ENCODE data around the gene CHMP5. TPM values are rescaled to one million over a fixed set of nuclear protein-coding genes. Genes with fewer than 3 reads are reported as not detected.

Gene CHMP5
- total RNA-seq, 1 donor from 2014 or later: 43.3 TPM

DNA sequence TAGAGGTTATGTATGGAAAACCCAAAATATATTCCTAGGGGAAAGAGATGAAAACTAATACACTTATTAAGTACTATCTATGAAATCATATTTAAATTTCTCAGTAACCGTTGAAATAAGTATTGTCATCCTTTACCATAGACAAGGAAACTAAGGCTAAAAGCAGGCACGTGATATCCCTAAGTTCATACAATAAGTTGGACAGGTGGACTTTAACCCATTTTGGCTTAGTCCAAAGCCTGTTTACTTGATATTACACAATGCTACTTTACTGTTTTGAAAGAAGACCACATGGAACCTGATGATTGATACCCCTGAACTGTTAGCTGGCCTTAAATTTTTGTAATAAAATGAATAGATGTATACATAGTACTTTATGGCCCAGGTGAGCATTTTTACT lies 28.9 kb downstream of the CHMP5 start:
- DNase-seq (ENCODE audit: low spot score, unreplicated experiment): no peak
- no peak overlapping the region for H3K4me3 Mint-ChIP-seq (ENCODE audit: low read depth)
- no peak overlapping the region for H3K27ac Mint-ChIP-seq
- no peaks in the 10 kb centered on the region for H3K9me3 Mint-ChIP-seq (ENCODE audit: low read depth)
- TF ChIP-seq, protein P1, sequence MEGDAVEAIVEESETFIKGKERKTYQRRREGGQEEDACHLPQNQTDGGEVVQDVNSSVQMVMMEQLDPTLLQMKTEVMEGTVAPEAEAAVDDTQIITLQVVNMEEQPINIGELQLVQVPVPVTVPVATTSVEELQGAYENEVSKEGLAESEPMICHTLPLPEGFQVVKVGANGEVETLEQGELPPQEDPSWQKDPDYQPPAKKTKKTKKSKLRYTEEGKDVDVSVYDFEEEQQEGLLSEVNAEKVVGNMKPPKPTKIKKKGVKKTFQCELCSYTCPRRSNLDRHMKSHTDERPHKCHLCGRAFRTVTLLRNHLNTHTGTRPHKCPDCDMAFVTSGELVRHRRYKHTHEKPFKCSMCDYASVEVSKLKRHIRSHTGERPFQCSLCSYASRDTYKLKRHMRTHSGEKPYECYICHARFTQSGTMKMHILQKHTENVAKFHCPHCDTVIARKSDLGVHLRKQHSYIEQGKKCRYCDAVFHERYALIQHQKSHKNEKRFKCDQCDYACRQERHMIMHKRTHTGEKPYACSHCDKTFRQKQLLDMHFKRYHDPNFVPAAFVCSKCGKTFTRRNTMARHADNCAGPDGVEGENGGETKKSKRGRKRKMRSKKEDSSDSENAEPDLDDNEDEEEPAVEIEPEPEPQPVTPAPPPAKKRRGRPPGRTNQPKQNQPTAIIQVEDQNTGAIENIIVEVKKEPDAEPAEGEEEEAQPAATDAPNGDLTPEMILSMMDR (IDR thresholded peaks at IDR 0.05; ENCODE audit: unreplicated experiment): no peak
- H3K4me1 Mint-ChIP-seq (ENCODE audit: low read depth): peaks cover 23% of the 10 kb centered on the region
- no peaks in the 10 kb centered on the region for H3K27me3 Mint-ChIP-seq
- peaks cover 12% of the 10 kb centered on the region for H3K36me3 Mint-ChIP-seq (ENCODE audit: insufficient read depth)

DNA sequence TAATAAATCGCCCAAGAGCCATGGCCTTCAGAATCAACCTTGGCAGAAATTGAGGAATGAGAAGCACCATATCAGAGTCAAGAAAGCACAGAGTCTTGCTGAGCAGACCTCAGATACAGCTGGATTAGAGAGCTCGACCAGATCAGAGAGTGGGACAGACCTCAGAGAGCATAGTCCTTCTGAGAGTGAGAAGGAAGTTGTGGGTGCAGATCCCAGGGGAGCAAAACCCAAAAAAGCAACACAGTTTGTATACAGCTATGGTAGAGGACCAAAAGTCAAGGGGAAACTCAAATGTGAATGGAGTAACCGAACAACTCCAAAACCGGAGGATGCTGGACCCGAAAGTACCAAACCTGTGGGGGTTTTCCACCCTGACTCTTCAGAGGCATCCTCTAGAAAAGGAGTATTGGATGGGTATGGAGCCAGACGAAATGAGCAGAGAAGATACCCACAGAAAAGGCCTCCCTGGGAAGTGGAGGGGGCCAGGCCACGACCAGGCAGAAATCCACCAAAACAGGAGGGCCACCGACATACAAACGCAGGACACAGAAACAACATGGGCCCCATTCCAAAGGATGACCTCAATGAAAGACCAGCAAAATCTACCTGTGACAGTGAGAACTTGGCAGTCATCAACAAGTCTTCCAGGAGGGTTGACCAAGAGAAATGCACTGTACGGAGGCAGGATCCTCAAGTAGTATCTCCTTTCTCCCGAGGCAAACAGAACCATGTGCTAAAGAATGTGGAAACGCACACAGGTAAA lies 30.0 kb downstream of the CHMP5 start:
- peaks cover 14% of the 10 kb centered on the region for H3K36me3 Mint-ChIP-seq (ENCODE audit: insufficient read depth)

DNA sequence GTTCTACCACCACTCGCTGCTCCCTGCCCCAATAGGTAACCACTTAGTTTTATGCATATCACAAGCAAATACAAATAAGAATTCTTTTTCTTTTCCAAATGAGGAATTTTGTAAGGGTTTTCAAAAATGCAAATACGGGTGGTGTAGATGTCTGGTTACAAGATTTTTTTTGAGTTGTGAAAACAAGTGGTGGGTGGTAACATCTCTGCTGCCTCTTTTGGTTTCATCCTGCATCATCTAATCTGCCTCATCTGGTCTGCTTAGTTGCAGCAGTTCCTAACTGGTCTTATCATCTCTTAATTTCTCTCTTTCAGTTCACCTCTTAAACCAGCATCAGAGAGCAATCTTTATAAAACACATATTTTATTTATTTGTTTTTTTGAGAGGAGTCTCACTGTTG lies 30.7 kb downstream of the CHMP5 start:
- Mint-ChIP-seq H3K27me3 (no peaks in the 10 kb centered on the region), H3K9me3 (ENCODE audit: low read depth) (no peaks in the 10 kb centered on the region), H3K4me1 (ENCODE audit: low read depth) (peaks cover 21% of the 10 kb centered on the region), H3K4me3 (ENCODE audit: low read depth) (no peak overlapping the region), H3K36me3 (ENCODE audit: insufficient read depth) (peaks cover 15% of the 10 kb centered on the region), H3K27ac (no peak overlapping the region)
- no peak for DNase-seq (ENCODE audit: low spot score, unreplicated experiment)
- TF ChIP-seq, protein P1 (IDR thresholded peaks at IDR 0.05; ENCODE audit: unreplicated experiment): no peak

More for the DNA sequence above, 30.0 kb downstream of the CHMP5 start:
- TF ChIP-seq, protein P1 (IDR thresholded peaks at IDR 0.05; ENCODE audit: unreplicated experiment): no peak
- Mint-ChIP-seq H3K27ac (no peak overlapping the region), H3K9me3 (ENCODE audit: low read depth) (no peaks in the 10 kb centered on the region), H3K27me3 (no peaks in the 10 kb centered on the region), H3K4me1 (ENCODE audit: low read depth) (peaks cover 23% of the 10 kb centered on the region), H3K4me3 (ENCODE audit: low read depth) (no peak overlapping the region)
- no peak for DNase-seq (ENCODE audit: low spot score, unreplicated experiment)

DNA sequence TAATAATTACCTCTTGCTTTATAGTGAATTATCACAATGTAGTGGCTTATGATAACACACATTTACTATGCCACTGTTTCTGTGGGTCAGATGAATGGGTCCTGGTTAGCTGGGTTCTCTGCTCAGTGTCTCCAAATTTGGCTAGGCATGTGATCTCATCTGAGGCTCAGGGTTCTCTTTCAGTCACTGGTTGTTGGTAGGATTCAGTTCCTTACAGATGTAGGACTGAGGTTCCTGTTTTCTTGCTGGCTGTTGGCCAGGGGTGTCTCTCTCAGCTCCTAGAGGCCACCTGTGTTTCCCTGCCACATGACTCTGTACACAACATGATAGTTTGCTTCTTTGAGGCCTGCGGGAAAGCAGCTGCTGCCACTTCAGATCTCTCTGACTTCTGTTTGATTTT lies 32.6 kb downstream of the CHMP5 start:
- H3K9me3 Mint-ChIP-seq (ENCODE audit: low read depth): no peaks in the 10 kb centered on the region
- H3K4me1 Mint-ChIP-seq (ENCODE audit: low read depth): peaks cover 10% of the 10 kb centered on the region
- H3K4me3 Mint-ChIP-seq (ENCODE audit: low read depth): no peak overlapping the region
- H3K27ac Mint-ChIP-seq: peak overlapping the region; percentile 36
- DNase-seq (ENCODE audit: low spot score, unreplicated experiment): no peak
- H3K36me3 Mint-ChIP-seq (ENCODE audit: insufficient read depth): peaks cover 17% of the 10 kb centered on the region
- no peaks in the 10 kb centered on the region for H3K27me3 Mint-ChIP-seq
- TF ChIP-seq, protein P1 (IDR thresholded peaks at IDR 0.05; ENCODE audit: unreplicated experiment): no peak

DNA sequence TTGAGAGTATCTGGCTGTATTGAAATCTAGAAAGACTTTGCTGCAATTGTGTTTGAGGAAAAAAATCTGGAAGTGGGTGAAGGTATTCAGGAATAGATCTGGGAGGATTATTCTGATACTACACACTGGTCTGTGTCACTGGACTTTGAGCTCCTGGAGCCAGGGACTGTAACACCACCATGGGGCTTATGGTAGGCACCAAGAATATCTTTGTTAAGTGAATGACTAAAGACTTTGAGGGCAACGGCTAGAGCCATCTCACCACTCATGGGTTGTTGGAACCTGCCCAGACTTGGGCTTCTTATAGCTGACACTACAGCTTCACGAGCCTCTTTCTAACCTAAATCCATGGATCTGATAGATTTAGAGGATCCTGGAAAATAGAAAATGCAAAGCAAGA lies 35.7 kb downstream of the CHMP5 start:
- Mint-ChIP-seq H3K4me1 (ENCODE audit: low read depth) (peaks cover 9% of the 10 kb centered on the region), H3K9me3 (ENCODE audit: low read depth) (no peaks in the 10 kb centered on the region), H3K27me3 (no peaks in the 10 kb centered on the region), H3K4me3 (ENCODE audit: low read depth) (no peak overlapping the region), H3K27ac (no peak overlapping the region), H3K36me3 (ENCODE audit: insufficient read depth) (peaks cover 17% of the 10 kb centered on the region)
- no peak for DNase-seq (ENCODE audit: low spot score, unreplicated experiment)
- TF ChIP-seq, protein P1 (IDR thresholded peaks at IDR 0.05; ENCODE audit: unreplicated experiment): no peak
